Measurements from ENCODE around the gene CAVIN1.

The CAVIN1 gene

DNA sequence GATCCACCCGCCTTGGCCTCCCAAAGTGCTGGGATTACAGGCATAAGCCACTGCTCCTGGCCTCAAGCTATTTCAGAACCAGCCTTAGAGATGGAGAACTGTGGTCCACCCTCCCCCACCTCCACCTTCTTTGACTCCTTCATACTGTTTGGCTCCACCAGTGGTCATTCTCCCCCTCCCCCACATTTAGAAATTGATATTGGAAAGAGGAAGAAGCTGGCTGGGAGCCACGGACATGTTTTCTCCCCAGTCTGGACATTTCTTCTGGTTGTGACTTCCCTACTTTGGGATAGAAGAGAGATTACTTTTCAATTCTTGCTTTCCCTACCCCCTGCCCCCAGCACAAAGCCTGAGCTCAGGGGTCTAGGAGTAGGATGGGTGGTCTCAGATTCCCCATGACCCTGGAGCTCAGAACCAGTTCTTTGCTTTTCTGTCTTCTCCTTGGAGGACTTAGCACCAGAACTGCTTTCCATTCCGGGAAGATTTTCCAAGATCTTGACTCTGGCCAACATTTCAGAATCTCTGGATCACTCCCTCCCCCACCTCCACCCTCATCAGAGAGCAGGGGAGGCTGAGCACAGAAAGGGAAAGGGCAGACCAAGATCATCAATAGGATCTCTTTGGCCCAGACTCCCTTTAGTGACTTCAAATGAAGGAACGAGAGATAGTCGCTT is 16.3 kb downstream of the CAVIN1 start:
- Histone ChIP-seq H2AFZ (ENCODE audit: low read depth, low read length) (no peak overlapping the region), H3K79me2 (ENCODE audit: insufficient read depth, low read length) (no peaks in the 10 kb centered on the region), H4K20me1 (ENCODE audit: insufficient read depth, low read length) (no peaks in the 10 kb centered on the region), H3K9ac (ENCODE audit: low read depth, low read length) (no peak overlapping the region), H3K27me3 (ENCODE audit: insufficient read depth, low read length, poor library complexity) (peaks cover 12% of the 10 kb centered on the region), H3K9me3 (ENCODE audit: insufficient read depth, low read length, severe bottlenecking) (no peaks in the 10 kb centered on the region), H3K4me2 (ENCODE audit: insufficient read depth, low read length) (no peak overlapping the region), H3K36me3 (ENCODE audit: insufficient read depth, low read length) (no peaks in the 10 kb centered on the region), H3K4me1 (ENCODE audit: insufficient read depth, low read length) (no peaks in the 10 kb centered on the region), H3K27ac (ENCODE audit: low read length) (no peak overlapping the region), H3K4me3 (ENCODE audit: low read depth in 1 of 2, low read length in 2 of 2) (no peak overlapping the region)
- no peak for TF ChIP-seq EZH2 (IDR thresholded peaks at IDR 0.05; ENCODE audit: borderline replicate concordance, low read depth, low read length, severe bottlenecking)
- TF ChIP-seq, protein P1, sequence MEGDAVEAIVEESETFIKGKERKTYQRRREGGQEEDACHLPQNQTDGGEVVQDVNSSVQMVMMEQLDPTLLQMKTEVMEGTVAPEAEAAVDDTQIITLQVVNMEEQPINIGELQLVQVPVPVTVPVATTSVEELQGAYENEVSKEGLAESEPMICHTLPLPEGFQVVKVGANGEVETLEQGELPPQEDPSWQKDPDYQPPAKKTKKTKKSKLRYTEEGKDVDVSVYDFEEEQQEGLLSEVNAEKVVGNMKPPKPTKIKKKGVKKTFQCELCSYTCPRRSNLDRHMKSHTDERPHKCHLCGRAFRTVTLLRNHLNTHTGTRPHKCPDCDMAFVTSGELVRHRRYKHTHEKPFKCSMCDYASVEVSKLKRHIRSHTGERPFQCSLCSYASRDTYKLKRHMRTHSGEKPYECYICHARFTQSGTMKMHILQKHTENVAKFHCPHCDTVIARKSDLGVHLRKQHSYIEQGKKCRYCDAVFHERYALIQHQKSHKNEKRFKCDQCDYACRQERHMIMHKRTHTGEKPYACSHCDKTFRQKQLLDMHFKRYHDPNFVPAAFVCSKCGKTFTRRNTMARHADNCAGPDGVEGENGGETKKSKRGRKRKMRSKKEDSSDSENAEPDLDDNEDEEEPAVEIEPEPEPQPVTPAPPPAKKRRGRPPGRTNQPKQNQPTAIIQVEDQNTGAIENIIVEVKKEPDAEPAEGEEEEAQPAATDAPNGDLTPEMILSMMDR (IDR thresholded peaks at IDR 0.05; ENCODE audit: borderline replicate concordance, extremely low read depth, low read length, poor library complexity, severe bottlenecking) = no peak
- no peak for DNase-seq
- no peak for ATAC-seq (ENCODE audit: insufficient read depth, low read depth)

DNA sequence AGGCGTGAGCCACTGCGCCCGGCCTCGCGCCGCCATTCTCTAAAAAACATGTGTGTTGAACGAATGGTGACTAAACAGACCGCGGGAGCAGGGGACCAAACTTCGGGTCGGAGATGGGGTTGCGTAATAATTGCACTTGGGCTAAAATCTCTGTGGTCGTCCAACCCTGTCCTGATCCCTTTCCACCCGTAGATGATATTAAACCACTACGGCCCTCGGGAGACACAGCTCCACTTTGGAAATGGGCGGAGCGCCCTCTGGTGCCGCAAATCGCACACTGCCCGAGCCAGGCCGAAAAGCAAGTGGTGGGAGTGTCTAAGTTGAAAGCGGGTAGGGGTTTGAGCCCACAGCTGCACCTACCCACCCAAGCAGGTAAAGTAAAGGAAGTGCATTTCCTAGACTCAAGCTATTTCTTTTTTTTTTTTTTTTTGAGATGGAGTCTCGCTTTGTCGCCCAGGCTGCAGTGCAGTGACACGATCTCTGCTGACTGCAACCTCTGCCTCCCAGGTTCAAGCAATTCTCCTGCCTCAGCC is 17.0 kb downstream of the CAVIN1 start:
- no peaks in the 10 kb centered on the region for H3K9me3 ChIP-seq (ENCODE audit: insufficient read depth, low read length, severe bottlenecking)
- no peak overlapping the region for H3K4me2 ChIP-seq (ENCODE audit: insufficient read depth, low read length)
- H3K79me2 ChIP-seq (ENCODE audit: insufficient read depth, low read length) = no peaks in the 10 kb centered on the region
- no peaks in the 10 kb centered on the region for H3K36me3 ChIP-seq (ENCODE audit: insufficient read depth, low read length)
- H2AFZ ChIP-seq (ENCODE audit: low read depth, low read length) = no peak overlapping the region
- ATAC-seq (ENCODE audit: insufficient read depth, low read depth) = peak; percentile 95
- peak; percentile 82 for DNase-seq
- H3K27ac ChIP-seq (ENCODE audit: low read length) = no peak overlapping the region
- no peaks in the 10 kb centered on the region for H4K20me1 ChIP-seq (ENCODE audit: insufficient read depth, low read length)
- no peaks in the 10 kb centered on the region for H3K4me1 ChIP-seq (ENCODE audit: insufficient read depth, low read length)
- no peak overlapping the region for H3K9ac ChIP-seq (ENCODE audit: low read depth, low read length)
- peaks cover 12% of the 10 kb centered on the region for H3K27me3 ChIP-seq (ENCODE audit: insufficient read depth, low read length, poor library complexity)
- no peak overlapping the region for H3K4me3 ChIP-seq (ENCODE audit: low read depth in 1 of 2, low read length in 2 of 2)
- TF ChIP-seq, protein P1 (IDR thresholded peaks at IDR 0.05; ENCODE audit: borderline replicate concordance, extremely low read depth, low read length, poor library complexity, severe bottlenecking) = peak; percentile 96
- no peak for TF ChIP-seq EZH2 (IDR thresholded peaks at IDR 0.05; ENCODE audit: borderline replicate concordance, low read depth, low read length, severe bottlenecking)

DNA sequence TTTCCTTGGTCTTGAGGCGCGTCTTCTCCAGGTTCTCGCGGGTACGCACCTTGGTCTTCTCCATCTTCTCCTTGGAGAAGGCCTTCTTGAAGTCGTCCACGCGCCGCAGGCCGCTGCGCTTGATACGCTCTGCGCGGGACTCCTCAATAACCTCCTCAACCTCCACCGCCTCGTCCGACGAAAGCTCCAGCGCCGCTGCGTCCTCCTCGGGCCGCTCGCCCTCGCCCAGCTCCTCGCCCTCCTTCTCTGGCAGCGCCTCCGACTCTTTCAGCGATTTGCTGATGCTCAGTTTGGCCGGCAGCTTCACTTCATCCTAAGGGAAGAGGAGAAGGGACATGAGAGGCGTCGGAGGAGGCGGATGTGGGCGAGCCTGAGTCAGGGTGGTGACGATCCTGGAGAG is 18.0 kb downstream of the CAVIN1 start:
- H2AFZ ChIP-seq (ENCODE audit: low read depth, low read length) = no peak overlapping the region
- TF ChIP-seq, protein P1 (IDR thresholded peaks at IDR 0.05; ENCODE audit: borderline replicate concordance, extremely low read depth, low read length, poor library complexity, severe bottlenecking) = no peak
- no peak for TF ChIP-seq EZH2 (IDR thresholded peaks at IDR 0.05; ENCODE audit: borderline replicate concordance, low read depth, low read length, severe bottlenecking)
- H3K4me2 ChIP-seq (ENCODE audit: insufficient read depth, low read length) = no peak overlapping the region
- no peak overlapping the region for H3K9ac ChIP-seq (ENCODE audit: low read depth, low read length)
- no peak overlapping the region for H3K27ac ChIP-seq (ENCODE audit: low read length)
- ATAC-seq (ENCODE audit: insufficient read depth, low read depth) = no peak
- no peak for DNase-seq
- H3K79me2 ChIP-seq (ENCODE audit: insufficient read depth, low read length) = no peaks in the 10 kb centered on the region
- H3K27me3 ChIP-seq (ENCODE audit: insufficient read depth, low read length, poor library complexity) = peaks cover 9% of the 10 kb centered on the region
- H3K4me3 ChIP-seq (ENCODE audit: low read depth in 1 of 2, low read length in 2 of 2) = no peak overlapping the region
- no peaks in the 10 kb centered on the region for H3K9me3 ChIP-seq (ENCODE audit: insufficient read depth, low read length, severe bottlenecking)
- no peaks in the 10 kb centered on the region for H4K20me1 ChIP-seq (ENCODE audit: insufficient read depth, low read length)
- no peaks in the 10 kb centered on the region for H3K36me3 ChIP-seq (ENCODE audit: insufficient read depth, low read length)
- no peaks in the 10 kb centered on the region for H3K4me1 ChIP-seq (ENCODE audit: insufficient read depth, low read length)

Measured in DND-41 (cell line).